Stimulated activated effector memory CD8-positive, alpha-beta T cell treated with anti-CD3 and anti-CD28 coated beads, Interleukin-12 subunit alpha, Interleukin-12 subunit beta, amount 100 ng/mL, for 72 hours (primary cell): ENCODE measurements around the gene C11orf65.

ENCODE experiments used
- ATAC-seq: fragments of 150-1000 bp; cut with Tn5 transposase; 2 replicates; pipeline ENCODE4 v1.10.0; 2021
- DNase-seq, 2 donors: peaks; one replicate each; pipeline ENCODE4 v3.0.0; 2021 to 2022; ENCODE audit warnings: low spot score in 2 of 2
- H3K27ac Mint-ChIP-seq: one replicate; pipeline ENCODE4 v1.8.0; 2022; ENCODE audit warnings: mild to moderate bottlenecking, mixed read lengths
- H3K36me3 Mint-ChIP-seq: one replicate; pipeline ENCODE4 v1.8.0; 2022; ENCODE audit warnings: mild to moderate bottlenecking, mixed read lengths
- H3K4me1 Mint-ChIP-seq: one replicate; pipeline ENCODE4 v1.8.0; 2022; ENCODE audit warnings: mixed read lengths
- H3K4me3 Mint-ChIP-seq: one replicate; pipeline ENCODE4 v1.8.0; 2022; ENCODE audit warnings: mild to moderate bottlenecking, mixed read lengths
- H3K9me3 Mint-ChIP-seq: one replicate; pipeline ENCODE4 v1.8.0; 2022; ENCODE audit warnings: mixed read lengths

The C11orf65 gene

GRCh38 chr11:108351468-108351867 is 115.9 kb downstream of the C11orf65 start:
- peaks cover 78% of the 10 kb centered on the region for H3K36me3 Mint-ChIP-seq
- ATAC-seq (no peak), DNase-seq (no peak)
- H3K4me1 Mint-ChIP-seq, result no peaks in the 10 kb centered on the region
- H3K4me3 Mint-ChIP-seq, result no peak overlapping the region
- H3K9me3 Mint-ChIP-seq, result no peaks in the 10 kb centered on the region
- H3K27ac Mint-ChIP-seq, result no peak overlapping the region

GRCh38 chr11:108346451-108346850 is 120.9 kb downstream of the C11orf65 start:
- Mint-ChIP-seq H3K9me3 (no peaks in the 10 kb centered on the region), H3K4me1 (peaks cover 15% of the 10 kb centered on the region), H3K27ac (no peak overlapping the region), H3K36me3 (peaks cover 47% of the 10 kb centered on the region), H3K4me3 (no peak overlapping the region)
- DNase-seq (no peak), ATAC-seq (no peak)

DNA sequence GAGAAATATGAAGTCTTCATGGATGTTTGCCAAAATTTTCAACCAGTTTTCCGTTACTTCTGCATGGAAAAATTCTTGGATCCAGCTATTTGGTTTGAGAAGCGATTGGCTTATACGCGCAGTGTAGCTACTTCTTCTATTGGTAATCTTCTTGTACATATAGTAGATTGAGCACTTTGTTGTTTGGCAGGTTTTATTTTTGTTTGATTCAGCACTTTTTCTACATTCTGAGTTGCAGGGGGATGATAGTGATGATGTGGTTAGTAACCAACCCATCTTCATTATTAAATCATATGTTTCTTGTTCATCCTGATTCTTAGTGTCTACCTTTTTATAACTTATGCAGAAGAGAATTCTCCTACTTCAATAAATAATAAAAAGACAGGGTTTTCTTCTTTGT is 121.6 kb downstream of the C11orf65 start:
- no peak for ATAC-seq
- DNase-seq, result no peak
- Mint-ChIP-seq H3K27ac (no peak overlapping the region), H3K36me3 (peaks cover 47% of the 10 kb centered on the region), H3K4me1 (peaks cover 20% of the 10 kb centered on the region), H3K9me3 (no peaks in the 10 kb centered on the region), H3K4me3 (no peak overlapping the region)

DNA sequence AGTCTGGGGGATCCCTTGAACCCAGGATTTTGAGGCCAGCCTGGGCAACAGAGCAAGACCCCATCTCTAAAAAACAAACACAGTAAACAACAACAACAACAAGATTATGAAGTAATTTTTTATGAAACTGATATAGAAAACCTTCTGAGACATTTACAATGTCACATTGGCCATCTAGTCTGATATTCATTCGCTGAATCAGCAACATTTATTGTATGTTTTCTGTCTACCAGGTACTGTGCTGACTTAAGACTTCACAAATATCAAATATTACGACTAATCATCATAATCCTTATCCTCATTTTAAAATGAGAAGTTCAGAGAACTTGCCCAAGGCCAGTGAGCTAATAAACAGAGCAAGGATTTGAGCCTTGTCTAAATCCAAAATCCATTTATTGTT is 123.6 kb downstream of the C11orf65 start:
- Mint-ChIP-seq H3K4me1 (peaks cover 29% of the 10 kb centered on the region), H3K27ac (peak overlapping the region; percentile 3), H3K4me3 (no peak overlapping the region), H3K9me3 (no peaks in the 10 kb centered on the region), H3K36me3 (peaks cover 27% of the 10 kb centered on the region)
- ATAC-seq, result no peak
- DNase-seq, result no peak

DNA sequence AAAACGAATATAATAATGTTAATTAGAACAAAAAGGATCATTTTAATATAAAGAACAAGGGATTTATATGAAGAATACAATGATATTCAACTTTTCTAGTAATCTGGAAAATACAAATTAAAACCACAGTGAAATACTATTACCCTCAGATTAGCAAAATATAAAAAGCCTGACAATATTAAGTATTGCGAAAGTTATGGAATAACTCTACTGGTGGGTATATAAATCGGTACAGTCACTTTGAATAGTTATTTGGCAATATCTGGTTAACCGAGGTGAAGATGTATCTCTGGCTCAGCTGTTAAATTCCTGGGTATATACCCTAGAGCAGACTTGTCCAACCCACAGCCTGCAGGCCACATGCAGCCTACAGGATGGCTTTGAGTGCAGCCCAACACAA is 125.7 kb downstream of the C11orf65 start:
- H3K9me3 Mint-ChIP-seq, result no peaks in the 10 kb centered on the region

GRCh38 chr11:108340973-108341372 is 126.4 kb downstream of the C11orf65 start:
- ATAC-seq, result peak; percentile 39
- peak overlapping the region; percentile 12 for H3K27ac Mint-ChIP-seq
- H3K9me3 Mint-ChIP-seq, result no peaks in the 10 kb centered on the region
- H3K36me3 Mint-ChIP-seq, result peaks cover 17% of the 10 kb centered on the region
- no peak overlapping the region for H3K4me3 Mint-ChIP-seq
- H3K4me1 Mint-ChIP-seq, result peaks cover 30% of the 10 kb centered on the region
- DNase-seq, result no peak

More for the DNA sequence above, 125.7 kb downstream of the C11orf65 start:
- H3K36me3 Mint-ChIP-seq, result peaks cover 17% of the 10 kb centered on the region
- ATAC-seq, result no peak
- H3K4me3 Mint-ChIP-seq, result no peak overlapping the region
- no peak overlapping the region for H3K27ac Mint-ChIP-seq
- H3K4me1 Mint-ChIP-seq, result peaks cover 30% of the 10 kb centered on the region
- no peak for DNase-seq

GRCh38 chr11:108338750-108339149 is 128.6 kb downstream of the C11orf65 start:
- no peak for DNase-seq
- H3K9me3 Mint-ChIP-seq, result no peaks in the 10 kb centered on the region
- H3K4me3 Mint-ChIP-seq, result no peak overlapping the region
- no peak overlapping the region for H3K27ac Mint-ChIP-seq
- peak; percentile 37 for ATAC-seq
- peaks cover 15% of the 10 kb centered on the region for H3K4me1 Mint-ChIP-seq
- H3K36me3 Mint-ChIP-seq, result peaks cover 34% of the 10 kb centered on the region

GRCh38 chr11:108333403-108333899 is 133.9 kb downstream of the C11orf65 start:
- H3K36me3 Mint-ChIP-seq, result peaks cover 87% of the 10 kb centered on the region
- no peaks in the 10 kb centered on the region for H3K4me1 Mint-ChIP-seq
- H3K9me3 Mint-ChIP-seq, result no peaks in the 10 kb centered on the region
- no peak for ATAC-seq
- DNase-seq, result no peak
- H3K4me3 Mint-ChIP-seq, result no peak overlapping the region
- no peak overlapping the region for H3K27ac Mint-ChIP-seq
